Adrenal gland (tissue), 12 donors: ENCODE data around the gene PAQR5. TPM values are rescaled to one million over a fixed set of nuclear protein-coding genes. Genes with fewer than 3 reads are reported as not detected.

Experiments used
- DNase-seq, 7 donors: peaks; one replicate each; pipeline ENCODE4 v3.0.0-alpha.2; 2019 to 2020
- H3K27ac ChIP-seq, 5 donors: fragments of 200-600 bp; sonication (generic) in 4 of 5; 1 replicate in 3 of 5; 2 replicates in 2 of 5; pipeline versions ENCODE4 v1.5.1 to v1.8.0; 2016 to 2020; ENCODE audit warnings: mild to moderate bottlenecking in 1 of 5
- H3K27me3 ChIP-seq: fragments of 200-600 bp; 2 replicates; pipeline ENCODE4 v1.8.0; 2021
- H3K36me3 ChIP-seq, 2 donors: fragments of 200-600 bp; replicated peaks in 1 of 2; 1 replicate in 1 of 2; 2 replicates in 1 of 2; pipeline versions ENCODE4 v1.5.1 to v1.8.0; 2018 to 2022
- H3K4me1 ChIP-seq, 2 donors: fragments of 200-600 bp; replicated peaks in 1 of 2; 1 replicate in 1 of 2; 2 replicates in 1 of 2; pipeline versions ENCODE4 v1.5.1 to v1.8.0; 2018 to 2021
- H3K4me3 ChIP-seq, 4 donors: fragments of 200-600 bp; sonication (generic) in 3 of 4; one replicate each; pipeline ENCODE4 v1.5.1; 2016 to 2018
- H3K9me3 ChIP-seq, 3 donors: fragments of 200-600 bp; sonication (generic) in 1 of 3; replicated peaks in 1 of 3; 1 replicate in 2 of 3; 2 replicates in 1 of 3; pipeline versions ENCODE4 v1.5.1 to v1.8.0; 2016 to 2021
- CTCF ChIP-seq, 6 experiments: fragments of 450-650 bp in 4 of 6; fragments of 200-600 bp in 2 of 6; sonication (generic) in 1 of 6; IDR thresholded peaks; 1 replicate in 5 of 6; 2 replicates in 1 of 6; pipeline versions ENCODE4 v1.5.1 to v1.8.0; 2016 to 2021; ENCODE audit warnings: antibody characterized with exemption in 6 of 6, mild to moderate bottlenecking in 2 of 6, moderate library complexity in 1 of 6
- POLR2A ChIP-seq, 2 donors: fragments of 450-650 bp; IDR thresholded peaks; one replicate each; pipeline ENCODE4 v1.6.1; 2017; ENCODE audit warnings: antibody characterized with exemption in 2 of 2, mild to moderate bottlenecking in 2 of 2, moderate library complexity in 1 of 2
- WGBS, 4 donors: extraction: QIAGEN DNeasy Blood & Tissue Kit in 2 of 4; methylation state at CpG; one replicate each; pipeline versions ENCODE4 v1.1.5 to v1.1.7; 2013 to 2017; 5-methylcytosine and 5-hydroxymethylcytosine counted together
- intact Hi-C, 2 donors: fragments of 100-400 bp; cut with DNase I; formaldehyde crosslinking; loops; one replicate each; pipeline versions ENCODE4 v1.14.1 to v1.15.0; 2022 to 2023
- polyA plus RNA-seq, 3 donors: library from polyadenylated mRNA; stranded (reverse); fragments of 200-250 nt in 2 of 3; fragments of 350-450 nt in 1 of 3; fragmentation: Illumina TruSeq in 1 of 3; extraction: RNeasy Lipid Tissue Mini Kit (QIAGEN cat#74804) in 1 of 3; gene quantifications; one replicate each; pipeline ENCODE4 v1.2.3, GENCODE V29; 2013 to 2014
- total RNA-seq, 9 donors: library from RNA; depleted of rRNA in 4 of 9; stranded (reverse); fragments of >200 nt in 4 of 9; fragments of 120-200 nt in 1 of 9; fragmentation: NEBNext Ultra II Directional in 1 of 9; extraction: Animal tissue kit (Norgen Biotek cat#: 25700) in 1 of 9; gene quantifications; one replicate each; pipeline versions ENCODE4 v1.1.0 to v1.2.4, GENCODE V29; 2013 to 2023
- donor health status: healthy with polysubstance abuse.
- donor health status: Bipolar disorder and iron deficiency.
- donor health status: DM: yes; HTN: yes; CAD: no.
- donor health status: DM: no; HTN: no; CAD: no.
- donor health status: DM: no; HTN: no; CAD: no.
- donor health status: DM: yes; HTN: yes; CAD: no.

Gene PAQR5
- total and polyA plus RNA-seq, 12 donors: 11.7 to 78.2 (median 39.7) TPM

GRCh38 chr15:69407719-69408400 lies 109.1 kb downstream of the PAQR5 start:
- H3K4me1 ChIP-seq: no peaks in the 10 kb centered on the region
- WGBS, 4 donors: 90 to 92% (median 91%) methylated on average over 3 of the region's 3 CpGs
- TF ChIP-seq POLR2A (IDR thresholded peaks at IDR 0.05) (no peak), CTCF (IDR thresholded peaks at IDR 0.05) (no peak)
- intact Hi-C loops: no loop called here
- no peak for DNase-seq
- H3K4me3 ChIP-seq: no peak overlapping the region
- H3K36me3 ChIP-seq: no peaks in the 10 kb centered on the region
- H3K27ac ChIP-seq: no peak overlapping the region
- H3K27me3 ChIP-seq: no peaks in the 10 kb centered on the region
- H3K9me3 ChIP-seq: no peaks in the 10 kb centered on the region

GRCh38 chr15:69408841-69409240 lies 110.1 kb downstream of the PAQR5 start:
- peaks cover 0 to 4% of the 10 kb centered on the region in 2 donors for H3K4me1 ChIP-seq
- no peaks in the 10 kb centered on the region for H3K27me3 ChIP-seq
- intact Hi-C loops: no loop called here
- H3K9me3 ChIP-seq: no peaks in the 10 kb centered on the region
- TF ChIP-seq CTCF (IDR thresholded peaks at IDR 0.05): no peak
- TF ChIP-seq POLR2A (IDR thresholded peaks at IDR 0.05): no peak
- DNase-seq: no peak
- no peaks in the 10 kb centered on the region for H3K36me3 ChIP-seq
- H3K27ac ChIP-seq: no peak overlapping the region
- H3K4me3 ChIP-seq: no peak overlapping the region
- WGBS, 4 donors: 70 to 82% (median 76%) methylated on average over 3 of the region's 3 CpGs

GRCh38 chr15:69410248-69410874 lies 111.6 kb downstream of the PAQR5 start:
- DNase-seq: peak in 2 of 7 donors; percentile 19 to 47
- intact Hi-C loops: no loop called here
- no peak overlapping the region for H3K27ac ChIP-seq
- no peaks in the 10 kb centered on the region for H3K27me3 ChIP-seq
- peak in 1 of 6 experiments; percentile 12 for TF ChIP-seq CTCF (IDR thresholded peaks at IDR 0.05)
- TF ChIP-seq POLR2A (IDR thresholded peaks at IDR 0.05): no peak
- H3K9me3 ChIP-seq: no peaks in the 10 kb centered on the region
- H3K4me1 ChIP-seq: peaks cover 0 to 13% of the 10 kb centered on the region in 2 donors
- WGBS, 4 donors: 59 to 67% (median 65%) methylated on average over 9 of the region's 9 CpGs
- no peak overlapping the region for H3K4me3 ChIP-seq
- no peaks in the 10 kb centered on the region for H3K36me3 ChIP-seq

GRCh38 chr15:69412274-69412673 lies 113.6 kb downstream of the PAQR5 start:
- H3K27me3 ChIP-seq: no peaks in the 10 kb centered on the region
- H3K4me3 ChIP-seq: no peak overlapping the region
- peaks cover 0 to 14% of the 10 kb centered on the region in 2 donors for H3K4me1 ChIP-seq
- DNase-seq: no peak
- no peaks in the 10 kb centered on the region for H3K9me3 ChIP-seq
- TF ChIP-seq CTCF (IDR thresholded peaks at IDR 0.05) (no peak), POLR2A (IDR thresholded peaks at IDR 0.05) (no peak)
- intact Hi-C loops: no loop called here
- H3K27ac ChIP-seq: no peak overlapping the region
- H3K36me3 ChIP-seq: no peaks in the 10 kb centered on the region
